GM06990 (cell line): ENCODE measurements around the gene SRD5A1.

ENCODE experiments used
- DNase-seq: peaks from one replicate; pipeline ENCODE4 v3.0.0-alpha.2; 2011; ENCODE audit not compliant: insufficient read length; ENCODE audit errors: extremely low read depth
- H3K27me3 ChIP-seq: replicated peaks from 2 replicates; pipeline ENCODE4 v1.6.0; 2011; ENCODE audit warnings: low read length; ENCODE audit not compliant: control insufficient read depth, insufficient read depth
- H3K36me3 ChIP-seq: 2 replicates; pipeline ENCODE4 v1.5.1; 2011; ENCODE audit warnings: low read length; ENCODE audit not compliant: control insufficient read depth, insufficient read depth
- H3K4me3 ChIP-seq: replicated peaks from 2 replicates; pipeline ENCODE4 v1.5.1; 2011; ENCODE audit warnings: low read depth, mild to moderate bottlenecking, control low read depth, low read length
- CTCF ChIP-seq: IDR thresholded peaks from 2 replicates; pipeline ENCODE4 v1.5.1; 2011; ENCODE audit warnings: low read length, control low read depth, mild to moderate bottlenecking, inconsistent platforms; ENCODE audit not compliant: insufficient read depth, poor library complexity, severe bottlenecking

SRD5A1 gene

GRCh38 chr5:6710070-6710469 lies 76.8 kb downstream of the SRD5A1 start:
- Histone ChIP-seq H3K27me3 (no peaks in the 10 kb centered on the region), H3K36me3 (no peaks in the 10 kb centered on the region), H3K4me3 (no peak overlapping the region)
- no peak for TF ChIP-seq CTCF
- no peak for DNase-seq

GRCh38 chr5:6710551-6711318 lies 77.5 kb downstream of the SRD5A1 start:
- TF ChIP-seq CTCF, result no peak
- no peak for DNase-seq

GRCh38 chr5:6711409-6712141 lies 78.3 kb downstream of the SRD5A1 start:
- no peak for DNase-seq

More at GRCh38 chr5:6710551-6711318, 77.5 kb downstream of the SRD5A1 start:
- Histone ChIP-seq H3K4me3 (no peak overlapping the region), H3K36me3 (no peaks in the 10 kb centered on the region), H3K27me3 (no peaks in the 10 kb centered on the region)

GRCh38 chr5:6712142-6712576 lies 78.9 kb downstream of the SRD5A1 start:
- Histone ChIP-seq H3K4me3 (peak overlapping the region; percentile 81), H3K36me3 (peaks cover under 1% of the 10 kb centered on the region), H3K27me3 (no peaks in the 10 kb centered on the region)
- peak; percentile 6 for TF ChIP-seq CTCF
- peak; percentile 80 for DNase-seq

More at GRCh38 chr5:6711409-6712141, 78.3 kb downstream of the SRD5A1 start:
- TF ChIP-seq CTCF, result no peak
- Histone ChIP-seq H3K36me3 (no peaks in the 10 kb centered on the region; the same call in 1 of the 2 replicates), H3K27me3 (no peaks in the 10 kb centered on the region), H3K4me3 (peak overlapping the region; percentile 81)

GRCh38 chr5:6712577-6713273 lies 79.5 kb downstream of the SRD5A1 start:
- H3K36me3 ChIP-seq, result peaks cover 4% of the 10 kb centered on the region
- peak overlapping the region; percentile 81 for H3K4me3 ChIP-seq
- no peak for TF ChIP-seq CTCF
- peak; percentile 99 for DNase-seq
- H3K27me3 ChIP-seq, result no peaks in the 10 kb centered on the region
